H54 (cell line): ENCODE results near the gene NCOA3.

Experiments
- DNase-seq: peaks from one replicate; pipeline ENCODE4 v3.0.0; 2011; ENCODE audit warnings: low spot score, mixed read lengths; ENCODE audit not compliant: insufficient read length
- FAIRE-seq: peaks from 3 replicates; lab custom pipeline; 2011; peaks lifted over from hg19 to GRCh38; lab: Jason Lieb, UNC
- POLR2A ChIP-seq: IDR thresholded peaks from 2 replicates; pipeline ENCODE4 v1.6.1; 2011; ENCODE audit warnings: low read depth, mild to moderate bottlenecking, low read length

NCOA3 gene

DNA sequence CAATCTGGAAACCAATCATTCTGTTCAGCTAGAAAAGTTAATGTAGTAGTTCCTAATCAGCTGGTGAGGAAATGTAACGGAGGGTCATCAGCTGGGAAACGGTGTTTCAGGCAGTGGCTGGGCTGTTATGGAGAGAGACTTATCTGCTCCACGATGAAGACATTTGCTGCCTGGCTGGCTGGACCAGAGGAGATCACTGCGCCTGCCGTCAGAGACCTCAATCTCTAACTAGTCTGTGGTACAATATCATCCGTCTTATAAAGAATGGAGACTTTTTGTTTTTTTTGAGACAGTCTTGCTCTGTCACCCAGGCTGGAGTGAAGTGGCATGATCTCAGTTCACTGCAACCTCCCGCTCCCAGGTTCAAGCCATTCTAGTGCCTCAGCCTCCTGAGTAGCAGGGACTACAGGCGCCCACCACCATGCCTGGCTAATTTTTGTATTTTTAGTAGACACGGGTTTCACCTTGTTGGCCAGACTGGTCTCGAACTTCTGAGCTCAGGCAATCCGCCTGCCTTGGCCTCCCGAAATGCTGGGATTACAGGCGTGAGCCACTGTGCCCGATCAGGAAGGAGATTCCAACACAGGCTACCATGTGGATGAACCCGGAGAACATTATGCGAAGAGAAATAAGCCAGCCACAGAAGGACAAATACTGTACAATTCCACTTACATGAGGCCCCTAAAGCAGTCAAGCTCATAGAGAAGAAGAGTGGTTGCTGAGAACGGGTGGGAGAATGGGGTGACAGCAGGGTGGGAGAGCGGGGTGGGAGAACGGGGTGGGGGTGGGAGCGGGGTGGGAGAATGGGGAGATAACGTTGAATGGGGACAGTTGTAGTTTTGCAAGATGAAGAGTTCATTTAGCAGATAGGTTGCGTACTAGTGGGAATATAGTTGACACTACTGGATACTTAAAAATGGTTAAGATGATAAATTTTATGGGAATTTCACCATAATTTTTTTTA lies 168.5 kb downstream of the NCOA3 start:
- DNase-seq (no peak), FAIRE-seq (no peak)
- TF ChIP-seq POLR2A = no peak

DNA sequence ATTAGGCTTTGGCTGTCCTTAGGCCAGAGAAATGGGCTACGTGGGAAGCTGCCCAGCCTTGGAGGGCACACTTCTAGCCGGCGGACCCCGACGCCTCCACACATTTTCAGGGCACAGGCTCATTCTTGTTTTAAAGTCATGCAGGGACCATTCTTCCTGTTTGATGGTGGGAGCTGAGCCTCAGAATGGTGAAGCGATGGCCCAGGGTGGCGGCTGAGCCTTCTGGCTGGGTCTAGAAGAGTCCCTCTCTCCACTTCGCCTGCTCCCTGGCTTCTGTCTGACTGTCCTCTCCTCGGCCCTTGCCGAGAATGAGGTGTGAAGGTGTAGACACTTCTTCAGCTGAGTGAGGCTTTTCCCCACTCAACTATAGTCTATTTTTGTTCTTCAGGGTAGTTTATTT lies 169.2 kb downstream of the NCOA3 start:
- no peak for TF ChIP-seq POLR2A
- FAIRE-seq (no peak), DNase-seq (no peak)

DNA sequence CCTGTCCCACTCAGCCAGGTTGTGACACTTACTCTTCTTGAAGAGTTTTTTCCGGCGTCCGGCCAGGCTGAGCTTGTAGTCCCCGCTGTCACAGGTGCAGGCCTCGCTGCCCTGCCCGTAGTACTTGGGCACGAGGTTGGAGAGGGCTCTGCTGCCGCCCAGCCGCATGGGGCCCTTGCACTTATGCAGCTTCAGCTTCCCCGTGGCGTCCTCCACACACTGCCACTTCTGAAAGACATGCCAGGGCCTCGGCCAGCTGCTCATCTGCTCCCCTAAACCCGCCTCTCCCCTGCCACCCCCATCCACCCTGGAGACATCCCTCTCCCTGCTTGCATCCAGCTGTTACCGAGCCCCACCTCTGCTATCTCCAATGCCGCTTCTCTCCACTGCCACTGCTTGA lies 170.5 kb downstream of the NCOA3 start:
- no peak for FAIRE-seq
- DNase-seq = no peak
- no peak for TF ChIP-seq POLR2A

GRCh38 chr20:47672886-47673670 lies 171.4 kb downstream of the NCOA3 start:
- no peak for DNase-seq
- TF ChIP-seq POLR2A = no peak
- no peak for FAIRE-seq

- FAIRE-seq (no peak), DNase-seq (no peak)
- no peak for TF ChIP-seq POLR2A
Observed at GRCh38 chr20:47673671-47673955, 171.9 kb downstream of the NCOA3 start.

GRCh38 chr20:47674145-47674544 lies 172.5 kb downstream of the NCOA3 start:
- DNase-seq = no peak
- no peak for TF ChIP-seq POLR2A
- no peak for FAIRE-seq

DNA sequence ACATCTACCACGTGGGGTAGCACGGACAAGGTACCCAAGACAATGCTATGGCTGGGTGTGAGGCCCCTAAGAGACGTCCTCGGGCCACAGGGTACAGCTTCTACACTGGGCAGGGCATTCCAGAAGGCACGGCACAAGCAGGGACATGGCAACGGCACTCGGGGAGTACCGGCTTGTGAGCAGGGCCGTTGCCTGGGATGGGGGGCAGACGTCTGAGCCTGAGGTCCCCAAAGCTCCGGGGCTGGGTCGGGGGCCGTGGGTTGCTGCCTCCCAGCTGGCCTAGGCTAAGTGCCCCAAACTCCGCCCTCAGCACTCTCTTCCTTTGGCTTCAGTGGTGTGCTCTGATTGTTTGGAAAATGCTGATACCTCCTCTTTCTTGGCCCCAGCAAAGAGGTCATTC lies 173.0 kb downstream of the NCOA3 start:
- TF ChIP-seq POLR2A = no peak
- DNase-seq = no peak
- no peak for FAIRE-seq

- FAIRE-seq (no peak), DNase-seq (no peak)
- no peak for TF ChIP-seq POLR2A
Observed at GRCh38 chr20:47675190-47676142, 173.8 kb downstream of the NCOA3 start.

DNA sequence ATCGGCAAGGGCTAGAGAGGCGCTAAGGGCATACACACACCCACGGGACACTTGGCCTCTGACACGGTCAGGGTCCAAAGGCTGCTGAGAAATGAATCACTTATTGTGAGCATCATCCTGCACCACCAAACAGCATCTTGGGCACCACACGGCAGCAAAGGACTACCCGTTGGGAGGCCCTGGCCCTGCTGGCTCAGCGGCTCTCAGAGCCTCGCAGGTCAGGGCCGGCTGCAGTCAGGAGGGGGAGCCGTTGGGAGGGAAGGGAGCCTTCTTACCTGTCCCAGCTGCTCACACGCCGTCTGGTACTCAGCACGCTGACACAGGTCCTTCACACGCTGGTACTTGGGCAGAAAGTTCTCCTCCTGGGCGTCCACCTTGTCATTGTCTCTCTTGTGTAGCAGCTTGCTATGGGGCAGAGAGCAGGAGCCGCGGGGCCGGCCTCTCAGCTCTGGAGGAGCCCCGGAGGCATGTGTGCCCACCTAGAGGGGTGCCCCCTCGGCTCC lies 174.6 kb downstream of the NCOA3 start:
- no peak for DNase-seq
- TF ChIP-seq POLR2A = no peak
- no peak for FAIRE-seq

- TF ChIP-seq POLR2A = no peak
- DNase-seq (no peak), FAIRE-seq (no peak)
Observed at GRCh38 chr20:47676912-47677634, 175.4 kb downstream of the NCOA3 start.

DNA sequence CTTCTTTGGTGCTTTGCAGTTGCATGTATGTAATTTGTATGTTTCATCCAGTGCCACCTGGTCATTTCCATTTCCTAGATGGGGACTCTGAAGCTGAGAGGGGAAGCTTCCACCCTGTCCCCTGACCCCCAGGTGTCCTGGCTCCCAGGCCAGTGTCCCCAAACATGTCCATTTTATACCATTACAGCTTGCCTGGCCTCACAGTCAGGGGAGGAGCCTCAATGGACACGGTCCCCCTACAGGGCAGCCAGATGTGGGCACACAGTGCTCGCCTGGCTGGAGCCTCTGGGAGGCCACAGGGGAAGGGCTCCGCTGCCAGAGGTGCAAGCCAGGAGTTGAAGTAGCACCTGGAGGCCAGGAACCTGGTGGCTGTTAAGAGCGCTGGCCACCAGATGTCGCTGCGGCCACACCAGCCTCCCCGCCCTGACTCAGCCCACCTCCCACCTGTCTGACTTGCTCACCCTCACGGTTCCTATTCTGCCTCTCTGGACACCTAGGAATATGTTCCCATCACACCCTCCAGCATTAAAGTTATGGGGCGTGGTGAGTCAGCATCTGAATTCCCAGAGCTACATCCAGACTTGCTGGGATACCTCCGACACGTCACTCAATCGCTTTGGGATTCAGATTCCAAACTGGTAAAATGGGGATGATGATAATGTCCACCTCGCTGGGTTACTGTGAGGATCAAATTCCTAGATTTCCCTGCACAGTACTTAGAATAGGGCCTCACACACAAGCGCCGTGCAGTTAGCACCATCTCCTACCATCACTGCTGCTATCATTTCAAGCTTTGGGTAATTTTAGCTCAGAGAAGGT lies 176.2 kb downstream of the NCOA3 start:
- DNase-seq (peak; percentile 71), FAIRE-seq (no peak)
- no peak for TF ChIP-seq POLR2A

DNA sequence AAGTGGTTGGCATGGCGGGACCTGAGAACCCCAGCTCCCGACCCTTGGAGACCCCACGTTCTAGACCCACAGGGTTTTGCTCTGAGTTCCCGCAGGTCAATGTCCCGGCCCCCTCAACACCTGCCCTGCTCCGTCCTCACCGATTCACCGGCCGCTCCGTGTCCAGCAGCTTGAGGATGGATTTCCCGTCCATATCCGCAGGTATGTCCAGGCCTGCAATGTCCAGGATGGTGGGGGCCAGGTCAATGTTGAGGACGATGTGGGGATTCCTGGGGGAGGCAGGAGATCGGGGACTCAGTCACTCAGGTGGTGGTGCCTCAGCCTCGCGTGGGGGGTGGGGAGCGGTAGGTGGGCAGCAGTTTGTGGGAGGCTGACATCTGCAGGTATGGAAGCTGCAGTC lies 176.8 kb downstream of the NCOA3 start:
- FAIRE-seq (no peak), DNase-seq (no peak)
- no peak for TF ChIP-seq POLR2A
